H1 (cell line): ENCODE data around the gene NARS2. TPM values are rescaled to one million over a fixed set of nuclear protein-coding genes. Genes with fewer than 3 reads are reported as not detected.

ENCODE experiments used
- CTCF ChIA-PET: fragments of 300-600 bp; sonication (Branson Sonifier 250); formaldehyde crosslinking; loops from one replicate; lab custom pipeline; 2021; ENCODE audit not compliant: partially characterized antibody; lab: Charles Lee
- POLR2A ChIA-PET: fragments of 300-600 bp; sonication (Branson Sonifier 250); formaldehyde crosslinking; loops from one replicate; lab custom pipeline; 2021; ENCODE audit warnings: inconsistent platforms; ENCODE audit not compliant: partially characterized antibody; lab: Charles Lee
- DNase-seq, 2 experiments: peaks; one replicate each; pipeline versions ENCODE4 v3.0.0 to v3.0.0-alpha.2; 2010 to 2022; ENCODE audit warnings: low spot score in 2 of 2, low read depth in 1 of 2, mixed read lengths in 1 of 2
- FAIRE-seq: peaks from 2 replicates; lab custom pipeline; 2011; peaks lifted over from hg19 to GRCh38; lab: Jason Lieb, UNC
- H2AFZ ChIP-seq: 2 replicates; pipeline ENCODE4 v1.8.1; 2012; ENCODE audit warnings: low read length, inconsistent platforms
- H2AK5ac ChIP-seq: 2 replicates; pipeline ENCODE4 v1.6.1; 2013; ENCODE audit warnings: low read depth, low read length
- H2BK120ac ChIP-seq: replicated peaks from 2 replicates; pipeline ENCODE3; 2013; ENCODE audit warnings: low read depth, low read length, inconsistent platforms
- H2BK12ac ChIP-seq: 2 replicates; pipeline ENCODE4 v1.6.1; 2013; ENCODE audit warnings: low read depth, low read length
- H2BK15ac ChIP-seq: 2 replicates; pipeline ENCODE4 v1.6.1; 2013; ENCODE audit warnings: low read length
- H2BK20ac ChIP-seq: 2 replicates; pipeline ENCODE4 v1.6.1; 2013; ENCODE audit warnings: low read length
- H2BK5ac ChIP-seq: 2 replicates; pipeline ENCODE4 v1.6.1; 2013; ENCODE audit warnings: low read depth, low read length
- H3K14ac ChIP-seq: 2 replicates; pipeline ENCODE4 v1.6.1; 2013; ENCODE audit warnings: inconsistent platforms; ENCODE audit not compliant: insufficient read length
- H3K18ac ChIP-seq: 2 replicates; pipeline ENCODE4 v1.6.1; 2013; ENCODE audit warnings: low read length; ENCODE audit errors: extremely low read depth
- H3K23ac ChIP-seq: 2 replicates; pipeline ENCODE4 v1.6.1; 2013; ENCODE audit warnings: inconsistent platforms; ENCODE audit not compliant: insufficient read length
- H3K23me2 ChIP-seq: 2 replicates; pipeline ENCODE4 v1.6.1; 2013; ENCODE audit warnings: low read depth, low read length
- H3K27ac ChIP-seq: 2 replicates; pipeline ENCODE4 v1.6.1; 2011; ENCODE audit warnings: low read depth, low read length, inconsistent platforms
- H3K27me3 ChIP-seq, 4 experiments: replicated peaks in 1 of 4; 1 replicate in 1 of 4; 2 replicates in 3 of 4; pipeline versions ENCODE4 v1.6.1 to v1.8.1; 2011 to 2013; ENCODE audit warnings: low read length in 3 of 4, mild to moderate bottlenecking in 3 of 4, inconsistent platforms in 2 of 4, mixed read lengths in 2 of 4, moderate library complexity in 1 of 4; ENCODE audit not compliant: control insufficient read depth in 3 of 4, insufficient read depth in 3 of 4; ENCODE audit errors: extremely low read depth in 1 of 4
- H3K36me3 ChIP-seq, 4 experiments: 2 replicates each; pipeline versions ENCODE4 v1.6.1 to v1.8.1; 2011 to 2013; ENCODE audit warnings: mild to moderate bottlenecking in 4 of 4, low read length in 3 of 4, moderate library complexity in 2 of 4, control low read depth in 1 of 4, inconsistent platforms in 1 of 4; ENCODE audit not compliant: insufficient read depth in 4 of 4, control insufficient read depth in 2 of 4
- H3K4ac ChIP-seq: replicated peaks from 2 replicates; pipeline ENCODE3; 2013; ENCODE audit warnings: low read length, low read depth, mixed read lengths, inconsistent platforms; ENCODE audit not compliant: insufficient read length
- H3K4me1 ChIP-seq, 4 experiments: replicated peaks in 1 of 4; 1 replicate in 1 of 4; 2 replicates in 3 of 4; pipeline versions ENCODE4 v1.6.1 to v1.8.1; 2011 to 2013; ENCODE audit warnings: low read length in 3 of 4, inconsistent platforms in 2 of 4, mixed read lengths in 1 of 4; ENCODE audit not compliant: insufficient read depth in 4 of 4, control insufficient read depth in 3 of 4
- H3K4me2 ChIP-seq, 2 experiments: 2 replicates each; pipeline versions ENCODE4 v1.6.1 to v1.8.1; 2011 to 2013; ENCODE audit warnings: low read depth in 2 of 2, low read length in 2 of 2, control low read depth in 1 of 2, inconsistent platforms in 1 of 2, mild to moderate bottlenecking in 1 of 2; ENCODE audit not compliant: insufficient read depth in 1 of 2
- H3K4me3 ChIP-seq, 4 experiments: fragments of 200-600, 300-600 bp in 1 of 4; sonication (generic), shearing (Covaris generic), sonication (Bioruptor Twin) in 1 of 4; 2 replicates each; pipeline versions ENCODE4 v1.5.1 to v1.8.1; 2011 to 2016; ENCODE audit warnings: low read length in 4 of 4, low read depth in 3 of 4, control low read depth in 2 of 4, inconsistent platforms in 2 of 4, mild to moderate bottlenecking in 2 of 4, mixed read lengths in 1 of 4, moderate library complexity in 1 of 4; ENCODE audit not compliant: insufficient read depth in 2 of 4; ENCODE audit errors: extremely low read depth in 1 of 4
- H3K56ac ChIP-seq: replicated peaks from 2 replicates; pipeline ENCODE3; 2013; ENCODE audit warnings: low read depth, mild to moderate bottlenecking, mixed read lengths, low read length, inconsistent platforms; ENCODE audit not compliant: insufficient read length
- H3K79me1 ChIP-seq: 2 replicates; pipeline ENCODE4 v1.6.1; 2013; ENCODE audit warnings: low read depth, low read length, control low read depth
- H3K79me2 ChIP-seq, 2 experiments: 2 replicates each; pipeline versions ENCODE4 v1.6.1 to v1.8.1; 2012 to 2013; ENCODE audit warnings: low read length in 2 of 2, mild to moderate bottlenecking in 2 of 2, inconsistent platforms in 1 of 2; ENCODE audit not compliant: insufficient read depth in 2 of 2, control insufficient read depth in 1 of 2
- H3K9ac ChIP-seq, 4 experiments: replicated peaks in 1 of 4; 1 replicate in 1 of 4; 2 replicates in 3 of 4; pipeline versions ENCODE4 v1.6.1 to v1.8.1; 2011 to 2013; ENCODE audit warnings: low read depth in 3 of 4, low read length in 3 of 4, control low read depth in 2 of 4, mild to moderate bottlenecking in 2 of 4, moderate library complexity in 2 of 4, inconsistent platforms in 1 of 4; ENCODE audit errors: extremely low read depth in 1 of 4
- H3K9me3 ChIP-seq, 2 experiments: 2 replicates each; pipeline versions ENCODE4 v1.6.1 to v1.8.1; 2012 to 2013; ENCODE audit warnings: mild to moderate bottlenecking in 2 of 2, moderate library complexity in 2 of 2, control low read depth in 1 of 2, inconsistent platforms in 1 of 2, low read depth in 1 of 2, low read length in 1 of 2, mixed read lengths in 1 of 2; ENCODE audit not compliant: insufficient read depth in 2 of 2
- H4K20me1 ChIP-seq, 2 experiments: replicated peaks in 1 of 2; 2 replicates each; pipeline versions ENCODE3 to v1.8.1; 2011 to 2013; ENCODE audit warnings: inconsistent platforms in 2 of 2, low read length in 2 of 2, mild to moderate bottlenecking in 1 of 2; ENCODE audit not compliant: insufficient read depth in 2 of 2, control insufficient read depth in 1 of 2
- H4K5ac ChIP-seq: 2 replicates; pipeline ENCODE4 v1.6.1; 2013; ENCODE audit warnings: low read length, low read depth, mixed read lengths, inconsistent platforms; ENCODE audit not compliant: insufficient read length
- H4K8ac ChIP-seq: 2 replicates; pipeline ENCODE4 v1.8.0; 2013; ENCODE audit warnings: mild to moderate bottlenecking, moderate library complexity, low read length, inconsistent platforms; ENCODE audit not compliant: insufficient read depth; ENCODE audit errors: extremely low read depth
- H4K91ac ChIP-seq: replicated peaks from 2 replicates; pipeline ENCODE3; 2013; ENCODE audit warnings: low read length, mixed read lengths, inconsistent platforms; ENCODE audit not compliant: insufficient read length
- JUND ChIP-seq: IDR thresholded peaks from 2 replicates; pipeline ENCODE4 v1.6.1; 2011; ENCODE audit warnings: mild to moderate bottlenecking, improper control_type of control experiment, low read length
- SRF ChIP-seq: IDR thresholded peaks from 2 replicates; pipeline ENCODE4 v1.6.1; 2011; ENCODE audit warnings: mild to moderate bottlenecking, low read depth, low read length, moderate library complexity
- WGBS, 2 experiments: shearing (Covaris generic) in 1 of 2; methylation state at CpG; one replicate each; pipeline versions ENCODE4 v1.1.6 to v1.1.7; 2013 to 2015; ENCODE audit warnings: low lambda C conversion rate in 2 of 2, mixed read lengths in 2 of 2, inconsistent platforms in 1 of 2, low coverage in 1 of 2, missing lambda C conversion rate in 1 of 2; ENCODE audit not compliant: insufficient replicate concordance in 2 of 2, insufficient coverage in 1 of 2, insufficient read length in 1 of 2; ENCODE audit errors: extremely low coverage in 1 of 2, missing lambda C conversion rate in 1 of 2; 5-methylcytosine and 5-hydroxymethylcytosine counted together
- polyA plus RNA-seq, 7 experiments: library from polyadenylated mRNA; depleted of rRNA in 3 of 7; stranded (reverse) in 5 of 7; unstranded in 2 of 7; fragments of >200 nt in 5 of 7; fragments of 200-250 nt in 2 of 7; gene quantifications; 1 replicate in 5 of 7; 2 replicates in 1 of 7; 4 replicates in 1 of 7; pipeline versions ENCODE4 v1.2.1 to v1.2.3, GENCODE V29; 2011 to 2013; ENCODE audit warnings: missing spikeins in 2 of 7, mixed read lengths in 2 of 7
- total RNA-seq: library from RNA; stranded (reverse); fragmentation: NEBNext Ultra II Directional; extraction: Animal tissue kit (Norgen Biotek cat#: 25700); gene quantifications from 2 replicates; pipeline ENCODE4 v1.2.1, GENCODE V29; 2021

Gene NARS2
- total and polyA plus RNA-seq, 2 of the 8 experiments (the other 6 are each of a cell fraction or from before 2014, with no cell fraction given), result 26.2 to 51.6 TPM

- Histone ChIP-seq H3K79me2 (no peaks in the 10 kb centered on the region), H3K27me3 (peaks cover 0 to 6% (median 4%) of the 10 kb centered on the region in 4 experiments; a peak in 2 of 7 replicates), H3K56ac (no peak overlapping the region), H2BK5ac (no peak overlapping the region), H2AK5ac (no peak overlapping the region), H2BK12ac (no peak overlapping the region), H2BK120ac (no peak overlapping the region), H2BK20ac (no peak overlapping the region), H3K23ac (no peak overlapping the region), H3K23me2 (no peaks in the 10 kb centered on the region), H4K91ac (no peak overlapping the region), H3K9ac (no peak overlapping the region), H4K5ac (no peak overlapping the region), H3K4me2 (no peak overlapping the region), H2AFZ (no peak overlapping the region), H3K4ac (no peak overlapping the region), H4K8ac (no peak overlapping the region), H3K14ac (no peak overlapping the region), H4K20me1 (peaks cover 2 to 12% of the 10 kb centered on the region in 2 experiments), H3K9me3 (no peaks in the 10 kb centered on the region), H3K36me3 (no peaks in the 10 kb centered on the region), H3K18ac (no peak overlapping the region), H3K4me1 (peaks cover 0 to 6% (median 5%) of the 10 kb centered on the region in 4 experiments; a peak in 4 of 7 replicates), H3K4me3 (no peak overlapping the region), H3K27ac (no peak overlapping the region), H3K79me1 (no peaks in the 10 kb centered on the region), H2BK15ac (no peak overlapping the region)
- WGBS, 2 experiments, result 87% methylated on average over 1 of the region's 1 CpG; no CpG with 5 or more reads in 1 of the 2 experiments
- FAIRE-seq (no peak), DNase-seq (no peak)
- TF ChIP-seq JUND, result no peak
- peak; percentile 80 for TF ChIP-seq SRF
- ChIA-PET POLR2A (no interaction called here), CTCF (interaction anchor here (1.4 kb wide), 1 partner anchor 19 kb away, joined by 5 read pairs; no protein-coding TSS in a partner anchor)
These were observed 174.5 kb downstream of the NARS2 start for GRCh38 chr11:78400116-78400515.
